ENCODE results near the gene TRPM4.
A peak's percentile ranks its signal among the peaks of the same experiment; 100 is the strongest.

- TF ChIP-seq, protein P1, sequence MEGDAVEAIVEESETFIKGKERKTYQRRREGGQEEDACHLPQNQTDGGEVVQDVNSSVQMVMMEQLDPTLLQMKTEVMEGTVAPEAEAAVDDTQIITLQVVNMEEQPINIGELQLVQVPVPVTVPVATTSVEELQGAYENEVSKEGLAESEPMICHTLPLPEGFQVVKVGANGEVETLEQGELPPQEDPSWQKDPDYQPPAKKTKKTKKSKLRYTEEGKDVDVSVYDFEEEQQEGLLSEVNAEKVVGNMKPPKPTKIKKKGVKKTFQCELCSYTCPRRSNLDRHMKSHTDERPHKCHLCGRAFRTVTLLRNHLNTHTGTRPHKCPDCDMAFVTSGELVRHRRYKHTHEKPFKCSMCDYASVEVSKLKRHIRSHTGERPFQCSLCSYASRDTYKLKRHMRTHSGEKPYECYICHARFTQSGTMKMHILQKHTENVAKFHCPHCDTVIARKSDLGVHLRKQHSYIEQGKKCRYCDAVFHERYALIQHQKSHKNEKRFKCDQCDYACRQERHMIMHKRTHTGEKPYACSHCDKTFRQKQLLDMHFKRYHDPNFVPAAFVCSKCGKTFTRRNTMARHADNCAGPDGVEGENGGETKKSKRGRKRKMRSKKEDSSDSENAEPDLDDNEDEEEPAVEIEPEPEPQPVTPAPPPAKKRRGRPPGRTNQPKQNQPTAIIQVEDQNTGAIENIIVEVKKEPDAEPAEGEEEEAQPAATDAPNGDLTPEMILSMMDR (IDR thresholded peaks at IDR 0.05) = peak; percentile 81
- TF ChIP-seq ZFX (IDR thresholded peaks at IDR 0.05; ENCODE audit: borderline replicate concordance) = no peak
Measured at GRCh38 chr19:49210108-49210900, 52.7 kb downstream of the TRPM4 start.

All from 22Rv1 (cell line).